Retinal pigment epithelial cell (primary cell): ENCODE measurements around the gene RIMBP2.

Source experiments
- DNase-seq: peaks from one replicate; pipeline ENCODE4 v3.0.0-alpha.2; 2010; ENCODE audit warnings: low read depth
- H3K4me3 ChIP-seq: 2 replicates; pipeline ENCODE4 v1.5.1; 2011; ENCODE audit warnings: mild to moderate bottlenecking, low read length, control low read depth, moderate library complexity
- TF ChIP-seq, protein P1 (sequence below): conservative IDR thresholded peaks from 2 replicates; pipeline ENCODE4 v1.5.1; 2011; ENCODE audit warnings: low read depth, low read length, control low read depth, inconsistent platforms

Gene RIMBP2

GRCh38 chr12:130677957-130678558 lies 38.0 kb downstream of the RIMBP2 start:
- no peak overlapping the region for H3K4me3 ChIP-seq
- TF ChIP-seq, protein P1, sequence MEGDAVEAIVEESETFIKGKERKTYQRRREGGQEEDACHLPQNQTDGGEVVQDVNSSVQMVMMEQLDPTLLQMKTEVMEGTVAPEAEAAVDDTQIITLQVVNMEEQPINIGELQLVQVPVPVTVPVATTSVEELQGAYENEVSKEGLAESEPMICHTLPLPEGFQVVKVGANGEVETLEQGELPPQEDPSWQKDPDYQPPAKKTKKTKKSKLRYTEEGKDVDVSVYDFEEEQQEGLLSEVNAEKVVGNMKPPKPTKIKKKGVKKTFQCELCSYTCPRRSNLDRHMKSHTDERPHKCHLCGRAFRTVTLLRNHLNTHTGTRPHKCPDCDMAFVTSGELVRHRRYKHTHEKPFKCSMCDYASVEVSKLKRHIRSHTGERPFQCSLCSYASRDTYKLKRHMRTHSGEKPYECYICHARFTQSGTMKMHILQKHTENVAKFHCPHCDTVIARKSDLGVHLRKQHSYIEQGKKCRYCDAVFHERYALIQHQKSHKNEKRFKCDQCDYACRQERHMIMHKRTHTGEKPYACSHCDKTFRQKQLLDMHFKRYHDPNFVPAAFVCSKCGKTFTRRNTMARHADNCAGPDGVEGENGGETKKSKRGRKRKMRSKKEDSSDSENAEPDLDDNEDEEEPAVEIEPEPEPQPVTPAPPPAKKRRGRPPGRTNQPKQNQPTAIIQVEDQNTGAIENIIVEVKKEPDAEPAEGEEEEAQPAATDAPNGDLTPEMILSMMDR = no peak
- no peak for DNase-seq

DNA sequence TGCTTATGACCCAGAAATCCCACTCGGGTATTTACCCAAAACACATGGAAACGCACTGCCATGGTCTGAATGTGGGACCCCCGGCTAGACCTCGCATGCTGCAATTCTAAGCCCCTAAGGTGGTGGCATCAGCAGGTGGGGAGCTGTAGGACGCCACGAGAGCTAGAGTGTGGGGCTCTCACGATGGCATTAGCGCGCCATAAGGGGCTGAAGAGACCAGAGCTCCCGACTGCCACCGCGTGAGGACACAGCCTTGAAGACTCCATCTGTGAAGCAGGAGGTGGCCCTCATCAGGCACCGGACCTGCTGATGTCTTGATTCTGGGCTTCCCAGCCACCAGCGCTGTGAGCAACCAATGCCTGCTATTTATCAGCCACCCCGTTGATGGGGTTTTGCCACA lies 40.3 kb downstream of the RIMBP2 start:
- TF ChIP-seq, protein P1 = no peak
- no peak overlapping the region for H3K4me3 ChIP-seq

GRCh38 chr12:130675121-130675520 lies 41.0 kb downstream of the RIMBP2 start:
- TF ChIP-seq, protein P1 = no peak
- DNase-seq = no peak
- H3K4me3 ChIP-seq = no peak overlapping the region

More for the DNA sequence above, 40.3 kb downstream of the RIMBP2 start:
- DNase-seq = no peak

DNA sequence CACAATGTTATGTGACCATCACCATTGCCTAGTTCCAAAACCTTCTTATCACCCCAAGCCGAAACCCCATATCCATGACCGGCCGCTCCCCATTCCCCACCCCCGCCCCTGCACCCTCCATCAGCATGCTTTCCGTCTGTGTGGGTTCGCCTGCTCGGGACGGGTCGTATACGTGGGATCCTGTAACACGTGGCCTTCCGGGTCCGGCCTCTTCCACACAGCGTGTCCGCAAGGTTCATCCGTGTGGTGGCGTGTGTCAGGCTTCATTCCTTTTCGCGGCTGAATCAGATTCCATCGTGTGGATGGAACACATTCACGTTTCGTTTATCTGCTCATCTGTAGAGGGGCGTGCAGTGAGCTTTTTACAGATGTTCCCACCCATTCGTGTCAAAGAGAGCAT lies 41.4 kb downstream of the RIMBP2 start:
- no peak overlapping the region for H3K4me3 ChIP-seq
- DNase-seq = no peak
- TF ChIP-seq, protein P1 = no peak

DNA sequence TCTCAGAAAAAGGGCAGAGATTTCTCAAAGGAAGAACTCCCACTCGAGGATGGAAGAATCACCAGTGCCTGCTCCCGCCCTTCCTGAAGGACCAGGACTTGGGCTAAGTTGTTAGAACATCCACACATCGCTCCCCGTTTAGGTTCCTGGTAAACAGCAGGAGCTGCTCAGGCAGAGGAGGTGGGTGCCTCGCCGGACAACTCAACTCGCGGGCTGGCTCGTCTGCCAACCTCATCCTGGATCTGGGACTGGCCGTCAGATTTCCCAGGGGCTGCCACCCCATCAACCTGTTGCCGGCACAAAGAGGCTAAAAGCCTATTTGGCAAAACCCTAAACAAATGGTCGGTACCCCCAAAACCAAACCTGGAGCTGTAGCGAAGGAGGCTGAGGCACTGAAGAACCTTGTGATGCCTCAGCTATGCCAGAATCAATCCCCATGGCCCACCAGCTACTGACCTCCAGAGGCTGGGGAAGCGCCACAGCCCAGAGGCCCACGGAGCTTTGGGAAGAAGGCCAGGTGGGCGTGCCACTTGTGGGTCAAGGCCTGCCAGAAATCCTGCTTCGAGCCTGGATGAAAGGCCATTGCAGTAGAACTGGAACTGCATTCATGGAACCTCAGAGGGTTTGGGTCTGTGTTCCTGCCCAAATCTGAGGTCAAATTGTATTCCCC lies 42.9 kb downstream of the RIMBP2 start:
- H3K4me3 ChIP-seq = no peak overlapping the region

GRCh38 chr12:130672089-130672820 lies 43.8 kb downstream of the RIMBP2 start:
- TF ChIP-seq, protein P1 = no peak
- DNase-seq = no peak
- no peak overlapping the region for H3K4me3 ChIP-seq

More for the DNA sequence above, 42.9 kb downstream of the RIMBP2 start:
- no peak for DNase-seq
- TF ChIP-seq, protein P1 = no peak
